ENCODE data around the gene BBX.
"Not testable (repeated sequence)": the region's sequence is repeated elsewhere in the genome, so short reads cannot be mapped to it uniquely, and the experiment has no call there.

The BBX gene

GRCh38 chr3:107543666-107544065, 20.9 kb downstream of the BBX start:
- no peak for DNase-seq (ENCODE audit: low read depth)

- DNase-seq (ENCODE audit: low read depth): no peak
These were observed 22.9 kb downstream of the BBX start for GRCh38 chr3:107545680-107546120.

GRCh38 chr3:107548601-107549000, 25.8 kb downstream of the BBX start:
- DNase-seq (ENCODE audit: low read depth): no peak

GRCh38 chr3:107555359-107555758, 32.6 kb downstream of the BBX start:
- no peak for DNase-seq (ENCODE audit: low read depth)

GRCh38 chr3:107557743-107558142, 35.0 kb downstream of the BBX start:
- DNase-seq (ENCODE audit: low read depth): no peak

GRCh38 chr3:107560166-107560565, 37.4 kb downstream of the BBX start:
- no peak for DNase-seq (ENCODE audit: low read depth)

- no peak for DNase-seq (ENCODE audit: low read depth)
These were observed 39.2 kb downstream of the BBX start for GRCh38 chr3:107561980-107562379.

GRCh38 chr3:107562969-107563529, 40.3 kb downstream of the BBX start:
- DNase-seq (ENCODE audit: low read depth): no peak

- DNase-seq (ENCODE audit: low read depth): not testable (repeated sequence)
These were observed 42.5 kb downstream of the BBX start for GRCh38 chr3:107565244-107565643.

GRCh38 chr3:107571089-107571488, 48.3 kb downstream of the BBX start:
- DNase-seq (ENCODE audit: low read depth): not testable (repeated sequence)

- not testable (repeated sequence) for DNase-seq (ENCODE audit: low read depth)
These were observed 48.7 kb downstream of the BBX start for GRCh38 chr3:107571492-107571891.

GRCh38 chr3:107574650-107575049, 51.9 kb downstream of the BBX start:
- peak; percentile 10 for DNase-seq (ENCODE audit: low read depth)

GRCh38 chr3:107578091-107578490, 55.3 kb downstream of the BBX start:
- DNase-seq (ENCODE audit: low read depth): no peak

- DNase-seq (ENCODE audit: low read depth): no peak
These were observed 55.8 kb downstream of the BBX start for GRCh38 chr3:107578523-107578922.

- DNase-seq (ENCODE audit: low read depth): no peak
These were observed 56.6 kb downstream of the BBX start for GRCh38 chr3:107579371-107579770.

- DNase-seq (ENCODE audit: low read depth): no peak
These were observed 58.5 kb downstream of the BBX start for GRCh38 chr3:107581230-107581629.

- DNase-seq (ENCODE audit: low read depth): no peak
These were observed 65.5 kb downstream of the BBX start for GRCh38 chr3:107588217-107588616.

GRCh38 chr3:107589454-107589853, 66.7 kb downstream of the BBX start:
- DNase-seq (ENCODE audit: low read depth): no peak

GRCh38 chr3:107590786-107591185, 68.0 kb downstream of the BBX start:
- DNase-seq (ENCODE audit: low read depth): no peak

- no peak for DNase-seq (ENCODE audit: low read depth)
These were observed 69.3 kb downstream of the BBX start for GRCh38 chr3:107592073-107592472.

- DNase-seq (ENCODE audit: low read depth): no peak
These were observed 72.1 kb downstream of the BBX start for GRCh38 chr3:107594870-107595269.

GRCh38 chr3:107596639-107597038, 73.9 kb downstream of the BBX start:
- DNase-seq (ENCODE audit: low read depth): no peak

- peak; percentile 9 for DNase-seq (ENCODE audit: low read depth)
These were observed 76.4 kb downstream of the BBX start for GRCh38 chr3:107598926-107599771.

- DNase-seq (ENCODE audit: low read depth): no peak
These were observed 77.0 kb downstream of the BBX start for GRCh38 chr3:107599772-107600145.
